SU-DHL-6 (cell line): ENCODE results near the gene DNAJC15.

ENCODE experiments used
- CTCF ChIP-seq: fragments of 200-600 bp; sonication (generic); IDR thresholded peaks from one replicate; pipeline ENCODE4 v1.5.1; 2017; ENCODE audit warnings: antibody characterized with exemption, mild to moderate bottlenecking, low read length, moderate library complexity; ENCODE audit not compliant: insufficient read depth, poor library complexity, severe bottlenecking
- EZH2phosphoT487 ChIP-seq: fragments of 200-600 bp; sonication (generic), shearing (Covaris generic); conservative IDR thresholded peaks from 2 replicates; pipeline ENCODE4 v1.6.1; 2018; ENCODE audit warnings: mild to moderate bottlenecking, antibody characterized with exemption, low read length, moderate library complexity, mixed read lengths

- TF ChIP-seq CTCF (no peak), EZH2phosphoT487 (no peak)
These were observed 100.5 kb downstream of the DNAJC15 start for GRCh38 chr13:43123856-43124255.
